T-cell (primary cell): ENCODE results near the gene NIP7. TPM values are rescaled to one million over a fixed set of nuclear protein-coding genes. Genes with fewer than 3 reads are reported as not detected.

Experiments
- ATAC-seq, 4 experiments: fragments of 200-7000 bp in 3 of 4; fragments of 150-1000 bp in 1 of 4; cut with Tn5 transposase; replicated peaks in 1 of 4; 1 replicate in 3 of 4; 2 replicates in 1 of 4; pipeline ENCODE4 v1.10.0; 2021; ENCODE audit warnings: moderate library complexity in 3 of 4, mild to moderate bottlenecking in 2 of 4, moderate number of reproducible peaks in 1 of 4
- CTCF ChIA-PET, 2 donors: fragments of 300-600 bp; sonication (Branson Sonifier 250); formaldehyde crosslinking; loops; one replicate each; lab custom pipeline; 2022; ENCODE audit warnings: antibody characterized with exemption in 2 of 2; lab: Charles Lee
- POLR2A ChIA-PET, 2 donors: fragments of 300-600 bp; sonication (Branson Sonifier 250); formaldehyde crosslinking; loops; one replicate each; lab custom pipeline; 2022; ENCODE audit warnings: antibody characterized with exemption in 2 of 2; lab: Charles Lee
- DNase-seq, 35 experiments: peaks; one replicate each; pipeline versions ENCODE4 v3.0.0 to v3.0.0-alpha.2; 2013 to 2023
- H3K27ac ChIP-seq: one replicate; pipeline ENCODE4 v1.5.1; 2013; ENCODE audit warnings: low read length
- H3K27me3 ChIP-seq, 2 experiments: replicated peaks in 1 of 2; 1 replicate in 1 of 2; 2 replicates in 1 of 2; pipeline versions ENCODE4 v1.6.1 to v1.7.0; 2013; ENCODE audit warnings: low read length in 1 of 2, mixed read lengths in 1 of 2; ENCODE audit not compliant: control insufficient read depth in 2 of 2, insufficient read depth in 2 of 2; ENCODE audit errors: extremely low read depth in 1 of 2
- H3K36me3 ChIP-seq, 2 donors: 1 replicate in 1 of 2; 2 replicates in 1 of 2; pipeline versions ENCODE4 v1.6.1 to v1.7.0; 2013; ENCODE audit warnings: low read length in 1 of 2; ENCODE audit not compliant: control insufficient read depth in 2 of 2, insufficient read depth in 1 of 2; ENCODE audit errors: extremely low read depth in 1 of 2
- H3K4me1 ChIP-seq, 2 experiments: 1 replicate in 1 of 2; 2 replicates in 1 of 2; pipeline versions ENCODE4 v1.6.1 to v1.7.0; 2013; ENCODE audit warnings: low read length in 2 of 2, mixed read lengths in 1 of 2; ENCODE audit not compliant: insufficient read depth in 2 of 2, control insufficient read depth in 1 of 2; ENCODE audit errors: extremely low read depth in 1 of 2
- H3K4me3 ChIP-seq, 2 donors: 1 replicate in 1 of 2; 2 replicates in 1 of 2; pipeline versions ENCODE4 v1.5.1 to v1.7.0; 2013; ENCODE audit warnings: mild to moderate bottlenecking in 2 of 2, low read length in 1 of 2, moderate library complexity in 1 of 2; ENCODE audit not compliant: control insufficient read depth in 1 of 2; ENCODE audit errors: extremely low read depth in 1 of 2
- H3K9me3 ChIP-seq: 2 replicates; pipeline ENCODE4 v1.7.0; 2013
- H3K27ac Mint-ChIP-seq, 2 donors: one replicate each; pipeline ENCODE4 v1.8.0; 2020 to 2021; ENCODE audit warnings: mild to moderate bottlenecking in 2 of 2, mixed read lengths in 2 of 2
- H3K27me3 Mint-ChIP-seq, 2 donors: one replicate each; pipeline ENCODE4 v1.8.0; 2021 to 2022; ENCODE audit warnings: mixed read lengths in 2 of 2
- H3K36me3 Mint-ChIP-seq: one replicate; pipeline ENCODE4 v1.8.0; 2021; ENCODE audit warnings: mixed read lengths
- H3K4me1 Mint-ChIP-seq, 3 donors: one replicate each; pipeline ENCODE4 v1.8.0; 2020 to 2022; ENCODE audit warnings: mixed read lengths in 3 of 3, mild to moderate bottlenecking in 1 of 3
- H3K4me3 Mint-ChIP-seq, 3 donors: one replicate each; pipeline ENCODE4 v1.8.0; 2020 to 2022; ENCODE audit warnings: mild to moderate bottlenecking in 3 of 3, mixed read lengths in 3 of 3, moderate library complexity in 3 of 3
- H3K9me3 Mint-ChIP-seq, 3 donors: one replicate each; pipeline ENCODE4 v1.8.0; 2020 to 2022; ENCODE audit warnings: mixed read lengths in 3 of 3
- WGBS: methylation state at CpG from one replicate; pipeline ENCODE4 v1.1.5; 2013; ENCODE audit warnings: missing lambda C conversion rate; ENCODE audit not compliant: insufficient coverage; 5-methylcytosine and 5-hydroxymethylcytosine counted together
- total RNA-seq, 35 experiments: library from RNA in 6 of 35; stranded (reverse) in 6 of 35; fragments of 120-200 nt in 1 of 35; gene quantifications; one replicate each; pipeline versions ENCODE4 v1.2.1 to v1.2.4 and lab custom pipeline; 2013 to 2026

Gene NIP7
- total RNA-seq, 5 donors from 2014 or later (not counting 1 experiment from before 2014, with no cell fraction given), result 23.7 to 32.9 (median 29.6) TPM

GRCh38 chr16:69319826-69320739 is 19.5 kb upstream of the NIP7 start:
- H3K9me3 Mint-ChIP-seq, result no peaks in the 10 kb centered on the region
- Histone ChIP-seq H3K4me1 (peaks cover 0 to 3% of the 10 kb centered on the region in 2 experiments), H3K36me3 (peaks cover 51 to 92% of the 10 kb centered on the region in 2 donors), H3K27me3 (no peaks in the 10 kb centered on the region), H3K27ac (no peak overlapping the region), H3K9me3 (no peaks in the 10 kb centered on the region), H3K4me3 (no peak overlapping the region)
- no peak overlapping the region for H3K4me3 Mint-ChIP-seq
- ATAC-seq (no peak), DNase-seq (no peak)
- peaks cover 42% of the 10 kb centered on the region for H3K36me3 Mint-ChIP-seq
- H3K27ac Mint-ChIP-seq, result no peak overlapping the region
- H3K27me3 Mint-ChIP-seq, result no peaks in the 10 kb centered on the region
- peaks cover 10 to 17% (median 11%) of the 10 kb centered on the region in 3 donors for H3K4me1 Mint-ChIP-seq
- ChIA-PET POLR2A (no interaction called here), CTCF (no interaction called here)
- WGBS, result 95% methylated on average over 14 of the region's 30 CpGs

- Histone ChIP-seq H3K4me1 (peaks cover 0 to 4% of the 10 kb centered on the region in 2 experiments), H3K9me3 (no peaks in the 10 kb centered on the region), H3K27ac (no peak overlapping the region), H3K4me3 (no peak overlapping the region), H3K27me3 (no peaks in the 10 kb centered on the region), H3K36me3 (peaks cover 46 to 86% of the 10 kb centered on the region in 2 donors)
- no peak for DNase-seq
- no peaks in the 10 kb centered on the region for H3K27me3 Mint-ChIP-seq
- 96% methylated on average over 12 of the region's 13 CpGs for WGBS
- H3K36me3 Mint-ChIP-seq, result peaks cover 44% of the 10 kb centered on the region
- no peak for ATAC-seq
- peaks cover 10 to 20% (median 12%) of the 10 kb centered on the region in 3 donors for H3K4me1 Mint-ChIP-seq
- ChIA-PET CTCF (no interaction called here), POLR2A (no interaction called here)
- no peaks in the 10 kb centered on the region for H3K9me3 Mint-ChIP-seq
- H3K27ac Mint-ChIP-seq, result no peak overlapping the region
- peak overlapping the region in 1 of 3 donors; percentile 9 for H3K4me3 Mint-ChIP-seq
Measured at GRCh38 chr16:69320740-69321073, 18.9 kb upstream of the NIP7 start.

GRCh38 chr16:69321080-69321479 is 18.5 kb upstream of the NIP7 start:
- Mint-ChIP-seq H3K36me3 (peaks cover 40% of the 10 kb centered on the region), H3K4me3 (peak overlapping the region in 1 of 3 donors; percentile 9), H3K27ac (no peak overlapping the region), H3K9me3 (no peaks in the 10 kb centered on the region), H3K27me3 (no peaks in the 10 kb centered on the region), H3K4me1 (peaks cover 14 to 24% (median 16%) of the 10 kb centered on the region in 3 donors)
- Histone ChIP-seq H3K4me1 (peaks cover 3 to 5% of the 10 kb centered on the region in 2 experiments), H3K27me3 (no peaks in the 10 kb centered on the region), H3K36me3 (peaks cover 45 to 83% of the 10 kb centered on the region in 2 donors), H3K4me3 (no peak overlapping the region), H3K9me3 (no peaks in the 10 kb centered on the region), H3K27ac (no peak overlapping the region)
- no peak for ATAC-seq
- 96% methylated on average over 17 of the region's 22 CpGs for WGBS
- CTCF ChIA-PET, result no interaction called here
- POLR2A ChIA-PET, result no interaction called here
- no peak for DNase-seq

GRCh38 chr16:69322343-69322742 is 17.2 kb upstream of the NIP7 start:
- 99% methylated on average over 7 of the region's 7 CpGs for WGBS
- H3K27ac Mint-ChIP-seq, result no peak overlapping the region
- no peak for ATAC-seq
- peaks cover 5 to 10% of the 10 kb centered on the region in 2 experiments for H3K4me1 ChIP-seq
- H3K9me3 ChIP-seq, result no peaks in the 10 kb centered on the region
- H3K4me3 ChIP-seq, result no peak overlapping the region
- ChIA-PET CTCF (no interaction called here), POLR2A (no interaction called here)
- peaks cover 35% of the 10 kb centered on the region for H3K36me3 Mint-ChIP-seq
- H3K4me1 Mint-ChIP-seq, result peaks cover 24 to 35% (median 26%) of the 10 kb centered on the region in 3 donors
- H3K9me3 Mint-ChIP-seq, result no peaks in the 10 kb centered on the region
- no peaks in the 10 kb centered on the region for H3K27me3 ChIP-seq
- H3K27me3 Mint-ChIP-seq, result no peaks in the 10 kb centered on the region
- peaks cover 40 to 77% of the 10 kb centered on the region in 2 donors for H3K36me3 ChIP-seq
- H3K27ac ChIP-seq, result no peak overlapping the region
- DNase-seq, result no peak
- H3K4me3 Mint-ChIP-seq, result no peak overlapping the region

- ATAC-seq (no peak), DNase-seq (no peak)
- no peak overlapping the region for H3K4me3 Mint-ChIP-seq
- Histone ChIP-seq H3K4me3 (no peak overlapping the region), H3K27me3 (no peaks in the 10 kb centered on the region), H3K27ac (no peak overlapping the region), H3K36me3 (peaks cover 40 to 74% of the 10 kb centered on the region in 2 donors), H3K4me1 (peaks cover 10 to 19% of the 10 kb centered on the region in 2 experiments), H3K9me3 (no peaks in the 10 kb centered on the region)
- H3K9me3 Mint-ChIP-seq, result no peaks in the 10 kb centered on the region
- H3K4me1 Mint-ChIP-seq, result peaks cover 26 to 41% (median 32%) of the 10 kb centered on the region in 3 donors
- WGBS, result 96% methylated on average over 14 of the region's 14 CpGs
- no peaks in the 10 kb centered on the region for H3K27me3 Mint-ChIP-seq
- H3K36me3 Mint-ChIP-seq, result peaks cover 35% of the 10 kb centered on the region
- CTCF ChIA-PET, result interaction anchor here in 1 of 2 donors (0.5 kb wide), 1 partner anchor 426 kb away, joined by 8 read pairs; no protein-coding TSS in a partner anchor
- peak overlapping the region in 1 of 2 donors; percentile 16 for H3K27ac Mint-ChIP-seq
- POLR2A ChIA-PET, result no interaction called here
Measured at GRCh38 chr16:69323415-69323814, 16.2 kb upstream of the NIP7 start.

- no peaks in the 10 kb centered on the region for H3K27me3 ChIP-seq
- H3K27me3 Mint-ChIP-seq, result no peaks in the 10 kb centered on the region
- peaks cover 33 to 48% (median 39%) of the 10 kb centered on the region in 3 donors for H3K4me1 Mint-ChIP-seq
- H3K4me1 ChIP-seq, result peaks cover 14 to 26% of the 10 kb centered on the region in 2 experiments
- DNase-seq, result no peak
- WGBS, result 91% methylated on average over 6 of the region's 8 CpGs
- H3K27ac ChIP-seq, result no peak overlapping the region
- H3K9me3 ChIP-seq, result no peaks in the 10 kb centered on the region
- no peak overlapping the region for H3K4me3 Mint-ChIP-seq
- no peaks in the 10 kb centered on the region for H3K9me3 Mint-ChIP-seq
- no peak overlapping the region for H3K4me3 ChIP-seq
- ChIA-PET CTCF (interaction anchor here in 1 of 2 donors (0.7 kb wide), 1 partner anchor 31 kb away, joined by 3 read pairs; no protein-coding TSS in a partner anchor), POLR2A (interaction anchor here in 1 of 2 donors (0.6 kb wide), 1 partner anchor 11 kb away, joined by 3 read pairs; no protein-coding TSS in a partner anchor)
- H3K36me3 ChIP-seq, result peaks cover 36 to 68% of the 10 kb centered on the region in 2 donors
- ATAC-seq, result no peak
- peaks cover 35% of the 10 kb centered on the region for H3K36me3 Mint-ChIP-seq
- no peak overlapping the region for H3K27ac Mint-ChIP-seq
Measured at GRCh38 chr16:69324013-69324531, 15.5 kb upstream of the NIP7 start.
